HG03565 (cell line): ENCODE results near the gene ROBO2.

ENCODE experiments used
- ATAC-seq: cut with Tn5 transposase; IDR thresholded peaks from one replicate; pipeline ENCODE4 v1.9.1; 2021; ENCODE audit warnings: mild to moderate bottlenecking, moderate library complexity; ENCODE audit not compliant: unreplicated experiment

The ROBO2 gene

GRCh38 chr3:77541203-77541922, 501.5 kb downstream of the ROBO2 start:
- no peak for ATAC-seq

DNA sequence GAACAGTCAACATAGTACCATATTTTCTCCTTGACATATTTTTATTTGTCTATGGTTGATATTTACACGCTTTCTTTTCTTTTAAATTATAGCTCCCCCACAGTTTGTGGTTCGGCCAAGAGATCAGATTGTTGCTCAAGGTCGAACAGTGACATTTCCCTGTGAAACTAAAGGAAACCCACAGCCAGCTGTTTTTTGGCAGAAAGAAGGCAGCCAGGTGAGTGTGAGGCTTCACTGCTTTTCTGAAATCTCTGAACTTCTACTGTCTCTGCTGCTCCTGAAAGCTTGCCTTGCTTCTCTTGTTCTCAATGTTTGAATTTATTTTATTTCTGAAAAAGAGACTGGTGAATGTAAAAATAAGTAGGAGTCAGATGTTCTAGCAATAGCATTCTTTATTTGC, 506.3 kb downstream of the ROBO2 start:
- no peak for ATAC-seq

GRCh38 chr3:77549034-77549433, 509.1 kb downstream of the ROBO2 start:
- ATAC-seq: no peak

DNA sequence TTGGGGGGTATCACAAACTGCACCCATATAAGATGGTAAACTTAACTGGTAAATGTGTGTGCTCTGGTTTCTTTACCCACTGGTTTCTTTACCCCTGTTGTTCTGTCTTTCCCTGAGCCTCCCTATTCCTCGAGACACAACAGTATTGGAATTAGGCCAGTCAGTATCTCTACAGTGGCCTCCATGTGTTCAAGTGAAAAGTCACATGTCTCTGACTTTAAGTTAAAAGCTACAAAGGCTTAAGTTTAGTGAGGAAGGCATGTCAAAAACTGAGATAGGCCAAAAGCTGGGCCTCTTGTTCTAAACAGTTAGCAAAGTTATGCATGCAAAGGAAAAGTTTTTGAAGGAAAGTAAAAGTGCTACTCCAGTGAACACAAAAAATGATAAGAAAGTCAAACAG, 513.3 kb downstream of the ROBO2 start:
- ATAC-seq: no peak

GRCh38 chr3:77562089-77562488, 522.2 kb downstream of the ROBO2 start:
- no peak for ATAC-seq

DNA sequence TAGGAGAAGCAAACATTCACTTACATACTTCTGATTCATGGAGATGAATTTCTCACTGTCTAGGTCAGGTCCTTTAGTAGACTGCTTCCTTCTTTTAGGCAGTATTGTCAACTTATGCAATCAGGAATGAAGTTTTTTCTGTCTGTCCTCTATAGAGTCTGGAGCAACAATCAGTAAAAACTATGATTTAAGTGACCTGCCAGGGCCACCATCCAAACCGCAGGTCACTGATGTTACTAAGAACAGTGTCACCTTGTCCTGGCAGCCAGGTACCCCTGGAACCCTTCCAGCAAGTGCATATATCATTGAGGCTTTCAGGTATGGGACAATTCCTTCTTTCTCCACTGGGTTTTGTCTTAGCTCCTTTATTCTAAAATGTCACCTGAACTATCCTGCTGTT, 523.1 kb downstream of the ROBO2 start:
- no peak for ATAC-seq

DNA sequence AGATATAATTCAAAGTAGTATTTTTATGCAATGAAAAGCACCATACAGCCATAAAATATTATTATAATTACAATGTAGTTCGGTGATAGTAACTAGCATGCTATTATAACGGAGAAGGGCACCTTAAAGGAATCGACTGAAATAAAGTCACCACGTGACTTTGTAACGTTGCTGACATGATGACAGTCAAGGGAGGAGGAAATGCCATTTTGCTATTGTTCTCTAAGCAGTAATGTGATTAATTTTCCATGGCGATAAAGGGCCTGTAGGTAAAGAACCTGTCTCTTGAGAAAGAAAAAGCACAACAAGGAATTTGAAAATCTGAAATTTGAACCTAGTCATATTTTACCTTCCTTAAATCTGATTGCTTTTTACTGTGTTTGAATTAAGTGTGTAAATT, 526.2 kb downstream of the ROBO2 start:
- no peak for ATAC-seq

DNA sequence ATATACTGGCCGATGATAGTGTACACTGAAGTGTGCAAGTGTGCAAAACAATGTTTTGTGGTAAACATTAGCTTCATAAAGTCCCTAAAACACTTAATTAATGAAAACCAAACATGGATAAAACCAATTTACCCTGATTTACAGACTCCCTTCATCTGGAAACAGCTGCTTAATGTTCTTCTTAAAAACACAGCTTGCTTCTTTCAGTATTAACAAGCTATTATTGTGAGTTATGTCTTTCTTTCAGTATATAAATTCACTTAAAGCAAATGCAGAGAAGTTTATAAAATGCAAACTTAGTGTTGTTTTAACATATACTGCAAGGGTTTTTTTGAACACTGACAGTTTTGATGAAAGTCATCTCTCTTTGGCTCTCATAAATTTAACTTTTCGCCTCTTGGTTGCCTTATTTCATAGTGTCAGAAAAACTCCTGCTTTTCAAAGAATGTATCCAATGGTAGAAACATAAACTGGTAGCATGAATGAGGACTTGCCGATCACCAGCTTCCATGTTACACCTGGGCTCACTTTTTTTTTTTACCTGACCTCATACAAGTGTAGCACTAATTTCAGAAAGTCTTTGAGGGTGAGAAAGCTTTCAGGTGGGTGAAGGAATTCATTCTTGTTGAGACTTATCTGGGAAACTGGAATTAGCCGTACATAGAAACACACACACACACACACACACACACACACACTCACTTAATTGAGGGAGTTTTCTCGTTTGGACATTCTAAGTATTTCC, 532.2 kb downstream of the ROBO2 start:
- no peak for ATAC-seq

- no peak for ATAC-seq
Observed at GRCh38 chr3:77577264-77577663, 537.4 kb downstream of the ROBO2 start.

DNA sequence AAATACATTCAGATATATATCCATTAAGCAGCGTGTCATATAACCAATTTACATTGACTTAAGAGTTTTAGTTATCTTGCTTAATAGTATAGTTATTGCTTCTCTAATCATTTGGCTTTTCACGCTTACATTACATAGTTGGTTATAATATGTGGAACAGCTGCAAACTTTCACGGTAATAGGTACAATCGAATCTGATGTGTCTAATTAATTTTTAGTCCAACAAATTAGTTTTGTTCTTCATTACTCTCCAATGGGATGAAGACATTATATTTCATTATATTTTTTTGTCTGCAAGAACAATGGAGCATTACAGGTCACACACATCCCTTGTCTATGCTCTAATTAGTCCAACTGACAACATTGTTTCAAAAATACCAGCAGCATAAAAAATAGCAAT, 546.3 kb downstream of the ROBO2 start:
- ATAC-seq: no peak

GRCh38 chr3:77588863-77589262, 549.0 kb downstream of the ROBO2 start:
- no peak for ATAC-seq

DNA sequence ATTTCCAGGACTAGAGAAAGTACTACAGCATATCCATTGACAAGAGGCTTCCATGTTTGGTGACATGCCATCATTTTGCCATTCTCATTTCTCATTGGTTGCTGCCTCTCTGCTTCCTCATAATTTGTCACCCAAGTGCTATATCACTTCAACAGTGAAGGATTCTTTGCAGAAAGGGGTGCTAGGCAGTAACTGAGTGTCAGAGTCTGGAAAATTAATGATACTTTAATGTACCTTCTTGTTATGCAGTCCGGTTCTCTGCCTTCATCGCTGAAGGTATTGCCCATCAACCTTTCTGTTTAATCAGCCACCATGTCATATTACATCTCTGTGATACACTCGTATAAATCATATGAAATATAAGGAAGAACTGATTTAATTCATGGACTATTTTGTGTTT, 550.3 kb downstream of the ROBO2 start:
- no peak for ATAC-seq

- no peak for ATAC-seq
Observed at GRCh38 chr3:77595371-77595870, 555.5 kb downstream of the ROBO2 start.

DNA sequence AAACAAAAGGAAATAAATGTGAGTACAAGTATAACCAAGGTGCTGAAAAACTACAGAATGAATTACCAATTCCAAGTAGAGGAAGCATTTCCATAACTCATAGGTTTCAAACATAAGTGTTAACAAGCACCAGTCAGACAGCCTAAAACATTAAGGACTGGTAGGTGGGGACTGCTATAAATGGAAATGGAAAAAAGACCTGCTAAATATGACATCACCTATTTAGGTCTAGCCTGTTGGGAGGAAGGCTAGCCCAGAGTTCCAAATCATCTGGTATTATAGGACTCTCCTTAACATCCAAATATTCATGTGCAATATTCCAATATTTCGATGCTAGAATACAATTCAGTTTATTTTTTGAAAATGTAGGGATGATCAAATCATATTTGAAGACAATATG, 560.0 kb downstream of the ROBO2 start:
- no peak for ATAC-seq

DNA sequence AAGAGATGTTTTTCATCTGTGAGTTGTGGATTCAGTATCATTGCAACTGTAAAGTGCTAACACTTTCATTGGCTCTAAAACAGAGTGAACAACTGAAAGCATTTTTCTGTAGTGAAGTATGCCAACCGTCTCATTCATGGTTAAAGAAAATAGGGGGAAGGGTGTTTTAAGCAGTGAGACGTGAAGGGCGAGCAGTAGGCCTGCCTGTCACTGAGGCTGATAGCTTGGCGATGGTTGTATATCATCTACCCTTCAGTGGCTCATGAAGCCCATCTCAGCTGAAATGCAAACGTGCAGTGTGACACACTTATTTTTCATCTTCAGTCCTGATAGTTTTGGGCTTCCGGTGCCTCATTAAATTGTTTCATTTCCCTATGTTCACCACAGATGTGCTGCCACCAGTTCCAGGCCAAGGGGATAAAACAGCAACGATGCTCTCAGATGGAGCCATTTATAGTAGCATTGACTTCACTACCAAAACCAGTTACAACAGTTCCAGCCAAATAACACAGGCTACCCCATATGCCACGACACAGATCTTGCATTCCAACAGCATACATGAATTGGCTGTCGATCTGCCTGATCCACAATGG, 562.0 kb downstream of the ROBO2 start:
- ATAC-seq: no peak

DNA sequence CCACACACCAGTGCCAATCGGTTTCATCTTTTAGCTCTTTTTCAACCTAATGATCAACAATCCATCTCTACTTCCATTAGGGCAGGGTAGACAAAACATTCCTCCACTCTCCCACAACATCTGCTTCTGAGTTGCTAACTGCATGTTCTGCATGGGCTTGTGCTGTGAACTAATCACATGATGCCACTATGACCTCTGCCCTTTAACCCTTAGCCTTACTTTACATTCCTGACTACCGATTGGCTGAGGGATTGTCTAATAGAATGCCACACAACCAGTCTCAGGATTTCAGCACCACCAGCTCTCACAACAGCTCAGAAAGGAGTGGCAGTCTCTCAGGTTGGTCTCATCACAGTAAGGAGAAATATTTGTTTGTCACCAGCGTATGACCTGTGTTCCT, 562.8 kb downstream of the ROBO2 start:
- ATAC-seq: no peak

GRCh38 chr3:77605308-77605707, 565.4 kb downstream of the ROBO2 start:
- no peak for ATAC-seq

DNA sequence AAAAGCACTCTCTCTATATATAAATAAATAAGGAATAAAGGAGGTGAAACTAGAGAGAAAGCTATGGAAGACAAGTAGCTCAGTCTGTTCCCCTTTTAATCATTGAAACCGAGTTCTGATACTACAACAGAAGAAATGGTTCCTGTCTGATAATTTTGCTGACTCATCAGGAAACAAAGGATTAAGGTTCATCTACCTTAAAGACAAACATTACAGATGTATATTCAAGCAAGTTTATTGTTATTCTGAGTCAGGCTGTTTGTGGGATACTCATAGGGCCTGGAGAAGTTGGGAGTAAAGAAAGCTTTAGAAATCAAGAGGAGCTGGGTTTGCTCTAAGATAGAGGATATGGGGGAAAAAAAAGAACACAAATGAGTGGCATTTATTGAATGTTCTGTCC, 566.0 kb downstream of the ROBO2 start:
- ATAC-seq: no peak

- ATAC-seq: no peak
Observed at GRCh38 chr3:77606372-77606771, 566.5 kb downstream of the ROBO2 start.

DNA sequence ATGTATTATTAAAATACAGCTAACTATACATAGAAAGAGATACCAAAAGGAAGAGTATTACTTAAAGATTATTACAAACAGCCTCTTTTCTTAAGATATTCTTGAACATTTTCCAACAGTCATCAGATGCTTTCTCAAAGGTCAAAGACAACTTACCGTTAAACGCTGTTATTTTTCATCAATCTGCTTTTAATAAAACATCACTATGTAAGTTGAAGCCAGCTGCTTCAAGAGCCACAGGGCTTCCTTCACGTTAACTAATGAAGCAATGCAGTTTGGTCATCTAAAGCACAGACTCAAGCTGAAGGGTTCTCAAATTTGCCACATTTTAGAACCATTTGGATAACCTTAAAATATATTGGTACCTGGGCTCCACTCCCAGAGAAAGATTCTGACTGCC, 578.8 kb downstream of the ROBO2 start:
- no peak for ATAC-seq

DNA sequence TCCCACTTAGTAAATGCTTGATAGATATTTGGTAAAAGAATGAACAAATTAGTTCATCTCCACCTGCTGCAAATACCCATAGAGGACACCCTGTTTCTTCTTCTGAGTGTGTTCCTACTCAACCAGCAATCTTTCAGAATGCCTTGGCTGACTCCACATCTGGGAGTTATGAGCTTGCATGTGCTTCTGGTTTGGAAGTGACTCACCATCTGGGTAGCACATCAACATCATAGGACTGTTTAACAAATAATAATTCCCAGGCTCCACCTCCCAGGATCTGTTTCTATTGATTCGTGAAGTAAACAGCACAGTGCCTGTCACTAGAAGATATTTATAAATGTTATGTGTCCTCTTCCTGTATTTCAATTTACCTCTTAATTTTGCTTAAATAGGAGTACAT, 580.1 kb downstream of the ROBO2 start:
- ATAC-seq: no peak

DNA sequence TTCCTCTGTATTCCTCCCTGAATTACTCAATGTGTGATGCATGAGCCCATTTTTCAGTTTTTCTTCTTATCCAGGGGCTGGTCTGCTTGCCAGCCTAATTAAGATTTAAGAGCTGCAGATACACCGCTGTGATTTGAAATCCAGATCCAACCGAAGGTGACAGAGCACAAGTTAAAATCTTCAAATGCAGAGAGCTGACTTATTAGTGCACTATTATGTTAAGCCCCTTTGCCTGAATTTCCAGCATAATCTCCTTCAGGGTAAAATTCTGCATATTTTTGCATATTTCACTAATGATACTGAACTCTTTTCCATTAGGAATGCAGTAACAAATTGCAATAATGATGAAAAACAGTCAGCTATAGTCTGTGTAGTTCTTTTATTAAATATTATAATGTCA, 583.6 kb downstream of the ROBO2 start:
- no peak for ATAC-seq
